K562 (cell line): Measurements from ENCODE around the gene FAM53A. TPM values are rescaled to one million over a fixed set of nuclear protein-coding genes. Genes with fewer than 3 reads are reported as not detected.

Source experiments
- ATAC-seq: fragments of 200-7000 bp; cut with Tn5 transposase; 3 replicates; pipeline ENCODE4 v1.9.1; 2020; ENCODE audit warnings: moderate library complexity
- BruUV-seq: library from RNA; stranded (reverse); fragments of 400-500 nt; replicated peaks from 2 replicates; lab custom pipeline; 2021; lab: Mats Ljungman, UMichigan
- CTCF ChIA-PET: fragments of 300-600 bp; formaldehyde crosslinking; extraction: SDS; loops from one replicate; lab custom pipeline; 2021; ENCODE audit warnings: low intra/inter-chr PET ratio; lab: Yijun Ruan, JAX
- POLR2A ChIA-PET: fragments of 300-600, 350-650 bp; sonication (Branson Sonifier 250); formaldehyde crosslinking; extraction: SDS; loops from one replicate; lab custom pipeline; 2021; ENCODE audit warnings: antibody characterized with exemption, inconsistent platforms; lab: Yijun Ruan, JAX
- DNase-seq, 4 experiments: peaks; one replicate each; pipeline versions ENCODE4 v3.0.0 to v3.0.0-alpha.2; 2011 to 2018; ENCODE audit warnings: low spot score in 3 of 4, mixed read lengths in 3 of 4; ENCODE audit errors: extremely low read depth in 1 of 4
- FAIRE-seq: peaks from 2 replicates; lab custom pipeline; 2011; peaks lifted over from hg19 to GRCh38; lab: Jason Lieb, UNC
- H2AFZ ChIP-seq: 2 replicates; pipeline ENCODE4 v1.6.0; 2011; ENCODE audit warnings: low read depth, low read length, control low read depth, inconsistent platforms
- H3K27ac ChIP-seq: fragments of 200-600 bp; 3 replicates; pipeline ENCODE4 v1.8.0; 2011; ENCODE audit warnings: low read depth, mild to moderate bottlenecking, control low read depth, inconsistent platforms, low read length, moderate library complexity, mixed read lengths; ENCODE audit errors: extremely low read depth
- H3K27me3 ChIP-seq, 2 experiments: fragments of 300-600 bp in 1 of 2; 2 replicates in 1 of 2; 3 replicates in 1 of 2; pipeline versions ENCODE4 v1.6.0 to v1.8.0; 2011; ENCODE audit warnings: inconsistent platforms in 2 of 2, low read length in 2 of 2, mild to moderate bottlenecking in 1 of 2, mixed read lengths in 1 of 2, moderate library complexity in 1 of 2; ENCODE audit not compliant: control insufficient read depth in 2 of 2, insufficient read depth in 2 of 2
- H3K36me3 ChIP-seq: fragments of 300-600 bp; 3 replicates; pipeline ENCODE4 v1.8.0; 2011; ENCODE audit warnings: mild to moderate bottlenecking, low read length, inconsistent platforms; ENCODE audit not compliant: control insufficient read depth, insufficient read depth
- H3K4me1 ChIP-seq, 2 experiments: fragments of 200-600 bp in 1 of 2; replicated peaks in 1 of 2; 2 replicates in 1 of 2; 3 replicates in 1 of 2; pipeline versions ENCODE4 v1.5.1 to v1.8.0; 2011; ENCODE audit warnings: inconsistent platforms in 2 of 2, low read length in 2 of 2, mild to moderate bottlenecking in 1 of 2, mixed read lengths in 1 of 2, moderate library complexity in 1 of 2; ENCODE audit not compliant: control insufficient read depth in 2 of 2, insufficient read depth in 2 of 2
- H3K4me2 ChIP-seq: 2 replicates; pipeline ENCODE4 v1.6.1; 2011; ENCODE audit warnings: low read length, control low read depth, inconsistent platforms, mixed read lengths; ENCODE audit not compliant: insufficient read depth
- H3K4me3 ChIP-seq: fragments of 200-600 bp; sonication (generic), shearing (Covaris generic); 2 replicates; pipeline ENCODE4 v1.5.1; 2016; ENCODE audit warnings: control low read depth, inconsistent platforms
- H3K79me2 ChIP-seq: fragments of 200-600 bp; 3 replicates; pipeline ENCODE4 v1.8.0; 2011; ENCODE audit warnings: low read length, inconsistent platforms; ENCODE audit not compliant: control insufficient read depth, insufficient read depth
- H3K9ac ChIP-seq, 2 experiments: 2 replicates each; pipeline versions ENCODE4 v1.6.0 to v1.6.1; 2011; ENCODE audit warnings: low read depth in 2 of 2, low read length in 2 of 2, control low read depth in 1 of 2, inconsistent platforms in 1 of 2, mild to moderate bottlenecking in 1 of 2, mixed read lengths in 1 of 2; ENCODE audit not compliant: insufficient read depth in 1 of 2
- H3K9me1 ChIP-seq: one replicate; pipeline ENCODE4 v1.6.0; 2011; ENCODE audit warnings: inconsistent platforms, mild to moderate bottlenecking, low read length, moderate library complexity; ENCODE audit not compliant: control insufficient read depth, insufficient read depth
- H3K9me3 ChIP-seq: replicated peaks from 2 replicates; pipeline ENCODE4 v1.5.1; 2011; ENCODE audit warnings: low read depth, low read length, inconsistent platforms; ENCODE audit not compliant: control insufficient read depth, insufficient read depth
- H4K20me1 ChIP-seq: replicated peaks from 2 replicates; pipeline ENCODE4 v1.6.1; 2011; ENCODE audit warnings: low read length, inconsistent platforms, mixed read lengths; ENCODE audit not compliant: control insufficient read depth, insufficient read depth
- ELK3 ChIP-seq: fragments of 450-650 bp; formaldehyde crosslinking; IDR thresholded peaks from 2 replicates; pipeline ENCODE4 v1.4.0; 2020; ENCODE audit warnings: mild to moderate bottlenecking
- ESRRA ChIP-seq: fragments of 450-650 bp; IDR thresholded peaks from 2 replicates; pipeline ENCODE4 v1.6.1; 2014; ENCODE audit warnings: low read depth, mild to moderate bottlenecking, moderate library complexity, borderline replicate concordance
- FOXP1 ChIP-seq: sonication (generic); formaldehyde crosslinking; IDR thresholded peaks from 2 replicates; pipeline ENCODE4 v1.8.0; 2022; ENCODE audit warnings: mild to moderate bottlenecking, missing genetic modification reagents
- GTF2E2 ChIP-seq: fragments of 200-800 bp; sonication (Bioruptor generic); IDR thresholded peaks from 2 replicates; pipeline ENCODE4 v1.6.1; 2016; ENCODE audit warnings: missing genetic modification characterization, missing compliant biosample characterization
- JUN ChIP-seq, 2 experiments: sonication (generic) in 1 of 2; formaldehyde crosslinking in 1 of 2; IDR thresholded peaks; 2 replicates each; pipeline versions ENCODE4 v1.6.1 to v1.8.0; 2012 to 2022; ENCODE audit warnings: borderline replicate concordance in 2 of 2, mild to moderate bottlenecking in 2 of 2, improper control_type of control experiment in 1 of 2, low read depth in 1 of 2, low read length in 1 of 2, missing genetic modification reagents in 1 of 2
- KDM1A ChIP-seq, 2 experiments: fragments of 450-650 bp; IDR thresholded peaks; 2 replicates each; pipeline ENCODE4 v1.6.1; 2016; ENCODE audit warnings: mild to moderate bottlenecking in 2 of 2
- MAZ ChIP-seq, 2 experiments: fragments of 450-650 bp in 1 of 2; sonication (generic) in 1 of 2; formaldehyde crosslinking; IDR thresholded peaks in 1 of 2; conservative IDR thresholded peaks in 1 of 2; 2 replicates each; pipeline versions ENCODE4 v1.4.0 to v1.5.0; 2020; ENCODE audit warnings: mild to moderate bottlenecking in 1 of 2, missing genetic modification reagents in 1 of 2
- MTA3 ChIP-seq: fragments of 450-650 bp; formaldehyde crosslinking; IDR thresholded peaks from 2 replicates; pipeline ENCODE4 v1.6.1; 2017; ENCODE audit warnings: mild to moderate bottlenecking, borderline replicate concordance
- NFIC ChIP-seq: fragments of 450-650 bp; IDR thresholded peaks from 2 replicates; pipeline ENCODE4 v1.6.1; 2017; ENCODE audit warnings: mild to moderate bottlenecking, inconsistent platforms
- NR1H2 ChIP-seq: sonication (generic); formaldehyde crosslinking; IDR thresholded peaks from 2 replicates; pipeline ENCODE4 v1.4.0; 2020; ENCODE audit warnings: mild to moderate bottlenecking, missing genetic modification reagents
- NR2C1 ChIP-seq, 2 experiments: fragments of 450-650 bp; IDR thresholded peaks; 2 replicates each; pipeline ENCODE4 v1.6.1; 2017; ENCODE audit warnings: mild to moderate bottlenecking in 2 of 2, antibody characterized with exemption in 1 of 2, inconsistent platforms in 1 of 2, missing compliant biosample characterization in 1 of 2, missing genetic modification characterization in 1 of 2
- NR2F6 ChIP-seq: fragments of 450-650 bp; formaldehyde crosslinking; IDR thresholded peaks from 2 replicates; pipeline ENCODE4 v1.4.0; 2020; ENCODE audit warnings: mild to moderate bottlenecking
- PRPF4 ChIP-seq: fragments of 200-400 bp; formaldehyde crosslinking; IDR thresholded peaks from one replicate; pipeline ENCODE4 v1.6.1; 2017; ENCODE audit warnings: low read length, low read depth, mild to moderate bottlenecking; ENCODE audit not compliant: insufficient read depth, poor library complexity, severe bottlenecking
- RCOR1 ChIP-seq, 2 experiments: IDR thresholded peaks; 2 replicates each; pipeline ENCODE4 v1.6.1; 2012; ENCODE audit warnings: low read depth in 2 of 2, low read length in 2 of 2, borderline replicate concordance in 1 of 2, improper control_type of control experiment in 1 of 2
- RFX5 ChIP-seq: IDR thresholded peaks from 2 replicates; pipeline ENCODE4 v1.6.1; 2011; ENCODE audit warnings: low read depth, mild to moderate bottlenecking, improper control_type of control experiment, low read length
- TSC22D4 ChIP-seq: fragments of 450-650 bp; IDR thresholded peaks from 2 replicates; pipeline ENCODE4 v1.6.1; 2016; ENCODE audit warnings: missing genetic modification characterization, missing biosample characterization, control low read depth
- ZC3H11A ChIP-seq: IDR thresholded peaks from 2 replicates; pipeline ENCODE4 v1.6.1; 2012; ENCODE audit warnings: low read depth, low read length, improper control_type of control experiment
- ZNF3 ChIP-seq: fragments of 250-450 bp; sonication (Bioruptor Pico); IDR thresholded peaks from 2 replicates; pipeline ENCODE4 v1.5.0; 2021; ENCODE audit warnings: mild to moderate bottlenecking, moderate library complexity
- WGBS: fragments of 100-300 bp; shearing (Covaris generic); methylation state at CpG from one replicate; pipeline ENCODE4 v1.1.6; 2016; ENCODE audit warnings: low coverage, mixed read lengths; ENCODE audit not compliant: insufficient coverage; ENCODE audit errors: missing lambda C conversion rate; 5-methylcytosine and 5-hydroxymethylcytosine counted together
- in situ Hi-C: fragments of 300-500 bp; cut with MboI; formaldehyde crosslinking; loops from 4 replicates; pipeline ENCODE4 v1.15.0; 2018; ENCODE audit warnings: inconsistent platforms, mixed read lengths
- intact Hi-C: fragments of 100-400 bp; cut with micrococcal nuclease; formaldehyde crosslinking; loops from 2 replicates; pipeline ENCODE4 v1.14.2; 2022
- polyA plus RNA-seq, 8 experiments: library from polyadenylated mRNA; depleted of rRNA in 4 of 8; stranded (reverse) in 5 of 8; unstranded in 3 of 8; fragments of >200 nt; fragmentation: Nextera tagmentation in 2 of 8; fragmentation: Illumina TruSeq in 1 of 8; extraction: Ambion mirVana in 2 of 8; extraction: Trizol in 1 of 8; gene quantifications; 2 replicates each; pipeline versions ENCODE4 v1.2.1 to v1.2.3, GENCODE V29; 2011 to 2014; ENCODE audit warnings: inconsistent platforms in 1 of 8, missing spikeins in 1 of 8
- total RNA-seq, 7 experiments: library from RNA; depleted of rRNA in 6 of 7; stranded (reverse); fragments of >200 nt in 6 of 7; fragmentation: Illumina TruSeq in 2 of 7; extraction: Trizol in 2 of 7; gene quantifications; 2 replicates each; pipeline versions ENCODE4 v1.2.1 to v1.2.3, GENCODE V29; 2011 to 2021; ENCODE audit warnings: low replicate concordance in 1 of 7

The FAM53A gene
- total and polyA plus RNA-seq, 9 of the 15 experiments (the other 6 are each of a cell fraction or from before 2014, with no cell fraction given): 0.53 to 2.7 (median 1.4) TPM; not detected in 2

- no peak for TF ChIP-seq GTF2E2 (tag)
- TF ChIP-seq KDM1A (IDR thresholded peaks at IDR 0.05): no peak
- TF ChIP-seq, all 486 proteins: peak for 0
Observed at GRCh38 chr4:1594871-1595788, 89.0 kb downstream of the FAM53A start (continued).

GRCh38 chr4:1593881-1594345 is 90.2 kb downstream of the FAM53A start:
- ChIA-PET CTCF (no interaction called here), POLR2A (interaction anchor here (4.0 kb wide), 1 partner anchor 12 kb away, joined by 15 read pairs; no protein-coding TSS in a partner anchor)
- H3K27me3 ChIP-seq: peaks cover 9 to 17% of the 10 kb centered on the region in 2 experiments; a peak in 4 of 5 replicates
- in situ Hi-C loops: no loop called here
- no peaks in the 10 kb centered on the region for H3K36me3 ChIP-seq
- no peaks in the 10 kb centered on the region for H4K20me1 ChIP-seq
- H3K9me1 ChIP-seq: no peaks in the 10 kb centered on the region
- BruUV-seq: no TSS peak
- intact Hi-C loops: no loop called here
- DNase-seq (peak; percentile 62 to 70 (median 66)), ATAC-seq (peak; percentile 72), FAIRE-seq (peak; percentile 56)
- peak overlapping the region; percentile 83 for H2AFZ ChIP-seq
- no peaks in the 10 kb centered on the region for H3K79me2 ChIP-seq
- peak overlapping the region; percentile 31 to 83 for H3K9ac ChIP-seq
- peaks cover 11% of the 10 kb centered on the region for H3K9me3 ChIP-seq
- peak overlapping the region; percentile 27 for H3K4me3 ChIP-seq
- peaks cover 11 to 59% of the 10 kb centered on the region in 2 experiments for H3K4me1 ChIP-seq
- WGBS: under 1% methylated on average over 22 of the region's 23 CpGs
- H3K4me2 ChIP-seq: peak overlapping the region; percentile 70
- peak overlapping the region; percentile 32; the same call in 1 of the 3 replicates for H3K27ac ChIP-seq
- TF ChIP-seq JUN (IDR thresholded peaks at IDR 0.05; ENCODE audit: borderline replicate concordance, low read depth, low read length) (no peak), JUN (CRISPR knock-in tag; IDR thresholded peaks at IDR 0.05; ENCODE audit: borderline replicate concordance) (no peak), MTA3 (0 out of 2 replicates have a peak, but pooled peaks have one; percentile 26), NR2C1 (IDR thresholded peaks at IDR 0.05) (peak; percentile 45; the same call in 1 of the 2 replicates), NR2C1 (tag; IDR thresholded peaks at IDR 0.05) (no peak), RFX5 (no peak), TSC22D4 (no peak), FOXP1 (0 out of 2 replicates have a peak, but pooled peaks have one; percentile 39), ZC3H11A (no peak), MAZ (CRISPR knock-in tag; conservative IDR thresholded peaks at IDR 0.05 in 1 of 2, IDR thresholded peaks at IDR 0.05 in 1 of 2) (peak in 1 of 2 experiments; percentile 56; a peak in 1 of 4 replicates), NFIC (no peak), ZNF3 (CRISPR knock-in tag) (no peak), ELK3 (CRISPR knock-in tag) (no peak), NR1H2 (0 out of 2 replicates have a peak, but pooled peaks have one; percentile 9), NR2F6 (no peak), ESRRA (peak; percentile 27; the same call in 1 of the 2 replicates), PRPF4 (no peak), RCOR1 (IDR thresholded peaks at IDR 0.05; ENCODE audit: borderline replicate concordance in 1 of 2, low read depth in 2 of 2, low read length in 2 of 2) (peak in 1 of 2 experiments; percentile 57; a peak in 1 of 4 replicates)
